ENCODE results near the gene BCKDK. TPM values are rescaled to one million over a fixed set of nuclear protein-coding genes. Genes with fewer than 3 reads are reported as not detected.
"Not testable (repeated sequence)": the region's sequence is repeated elsewhere in the genome, so short reads cannot be mapped to it uniquely, and the experiment has no call there.

BCKDK gene
- total RNA-seq, 1 donor, result 39.5 TPM

- H3K4me3 ChIP-seq (ENCODE audit: low read depth, low read length), result no peak overlapping the region
- no peak for DNase-seq (ENCODE audit: low read depth)
- no peak for TF ChIP-seq CTCF (IDR thresholded peaks at IDR 0.05; ENCODE audit: insufficient read depth, low read length)
These were observed 24.3 kb downstream of the BCKDK start for GRCh38 chr16:31132303-31132979.

GRCh38 chr16:31133046-31133501 lies 24.9 kb downstream of the BCKDK start:
- no peak for DNase-seq (ENCODE audit: low read depth)

GRCh38 chr16:31134091-31134571 lies 25.9 kb downstream of the BCKDK start:
- DNase-seq (ENCODE audit: low read depth), result no peak
- H3K4me3 ChIP-seq (ENCODE audit: low read depth, low read length), result no peak overlapping the region
- TF ChIP-seq CTCF (IDR thresholded peaks at IDR 0.05; ENCODE audit: insufficient read depth, low read length), result no peak

More at GRCh38 chr16:31133046-31133501, 24.9 kb downstream of the BCKDK start:
- no peak for TF ChIP-seq CTCF (IDR thresholded peaks at IDR 0.05; ENCODE audit: insufficient read depth, low read length)
- H3K4me3 ChIP-seq (ENCODE audit: low read depth, low read length), result no peak overlapping the region

- H3K4me3 ChIP-seq (ENCODE audit: low read depth, low read length), result no peak overlapping the region
- TF ChIP-seq CTCF (IDR thresholded peaks at IDR 0.05; ENCODE audit: insufficient read depth, low read length), result no peak
- DNase-seq (ENCODE audit: low read depth), result no peak
These were observed 26.7 kb downstream of the BCKDK start for GRCh38 chr16:31134625-31135534.

GRCh38 chr16:31135535-31136286 lies 27.5 kb downstream of the BCKDK start, which contains the start of gene PRSS8:
PRSS8 (minus strand) TSS chr16:31135727; CDS start chr16:31135498, 229 bp downstream.
- no peak for TF ChIP-seq CTCF (IDR thresholded peaks at IDR 0.05; ENCODE audit: insufficient read depth, low read length)
- DNase-seq (ENCODE audit: low read depth), result no peak
- H3K4me3 ChIP-seq (ENCODE audit: low read depth, low read length), result no peak within 1 kb of the TSS

- no peak for DNase-seq (ENCODE audit: low read depth)
- TF ChIP-seq CTCF (IDR thresholded peaks at IDR 0.05; ENCODE audit: insufficient read depth, low read length), result no peak
- H3K4me3 ChIP-seq (ENCODE audit: low read depth, low read length), result no peak overlapping the region
These were observed 28.1 kb downstream of the BCKDK start for GRCh38 chr16:31136287-31136662.

GRCh38 chr16:31136822-31137499 lies 28.8 kb downstream of the BCKDK start:
- H3K4me3 ChIP-seq (ENCODE audit: low read depth, low read length); DNase-seq (ENCODE audit: low read depth): not testable (repeated sequence)

Measured in fibroblast of the aortic adventitia (primary cell).